IgD-negative memory B cell (primary cell): Measurements from ENCODE around the gene CA9. TPM values are rescaled to one million over a fixed set of nuclear protein-coding genes. Genes with fewer than 3 reads are reported as not detected.

Experiments
- H3K27ac Mint-ChIP-seq, 3 donors: one replicate each; pipeline ENCODE4 v1.8.0; 2020 to 2022; ENCODE audit warnings: mild to moderate bottlenecking in 3 of 3, mixed read lengths in 3 of 3, moderate library complexity in 1 of 3
- H3K27me3 Mint-ChIP-seq: one replicate; pipeline ENCODE4 v1.8.0; 2021; ENCODE audit warnings: mixed read lengths
- H3K36me3 Mint-ChIP-seq: one replicate; pipeline ENCODE4 v1.8.0; 2020; ENCODE audit warnings: mild to moderate bottlenecking, mixed read lengths
- H3K4me1 Mint-ChIP-seq, 3 donors: one replicate each; pipeline ENCODE4 v1.8.0; 2020 to 2022; ENCODE audit warnings: mixed read lengths in 3 of 3, mild to moderate bottlenecking in 1 of 3
- H3K4me3 Mint-ChIP-seq, 4 donors: one replicate each; pipeline ENCODE4 v1.8.0; 2020 to 2022; ENCODE audit warnings: mild to moderate bottlenecking in 4 of 4, mixed read lengths in 4 of 4, moderate library complexity in 3 of 4
- H3K9me3 Mint-ChIP-seq, 3 donors: one replicate each; pipeline ENCODE4 v1.8.0; 2020 to 2021; ENCODE audit warnings: mixed read lengths in 3 of 3, mild to moderate bottlenecking in 1 of 3
- polyA plus RNA-seq: library from polyadenylated mRNA; unstranded; fragments of 300-500 nt; fragmentation: Illumina TruSeq; gene quantifications from one replicate; pipeline ENCODE4 v1.2.3, GENCODE V29; 2021

CA9 gene
- polyA plus RNA-seq, 1 donor from 2014 or later = not detected

DNA sequence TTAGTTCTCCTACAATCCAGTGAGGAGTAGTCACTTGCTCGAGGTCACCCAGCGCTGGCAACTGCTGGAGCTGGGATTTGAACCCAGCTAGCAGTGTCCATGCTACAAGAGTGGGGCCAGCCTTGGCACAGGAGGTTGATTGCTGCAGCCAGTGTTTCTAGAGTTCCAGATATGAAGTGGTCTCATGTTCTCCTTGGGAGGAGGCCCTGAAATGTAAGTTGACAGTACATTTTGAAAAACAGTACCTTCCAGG lies 14.8 kb upstream of the CA9 start:
- H3K9me3 Mint-ChIP-seq = peaks cover 0 to 5% (median 0%) of the 10 kb centered on the region in 3 donors
- peaks cover 2% of the 10 kb centered on the region for H3K36me3 Mint-ChIP-seq
- peaks cover 39 to 67% (median 53%) of the 10 kb centered on the region in 3 donors for H3K4me1 Mint-ChIP-seq
- peak overlapping the region; percentile 99 to 100 (median 100) for H3K27ac Mint-ChIP-seq
- H3K4me3 Mint-ChIP-seq = peak overlapping the region; percentile 87 to 95 (median 92)
- H3K27me3 Mint-ChIP-seq = peaks cover 2% of the 10 kb centered on the region

GRCh38 chr9:35659340-35659739 lies 14.4 kb upstream of the CA9 start:
- Mint-ChIP-seq H3K9me3 (peaks cover 0 to 5% (median 0%) of the 10 kb centered on the region in 3 donors), H3K4me3 (peak overlapping the region; percentile 87 to 95 (median 92)), H3K36me3 (peaks cover 2% of the 10 kb centered on the region), H3K27me3 (peaks cover 2% of the 10 kb centered on the region), H3K27ac (peak overlapping the region; percentile 99 to 100 (median 100)), H3K4me1 (peaks cover 41 to 66% (median 53%) of the 10 kb centered on the region in 3 donors)

GRCh38 chr9:35660966-35661415 lies 12.7 kb upstream of the CA9 start:
- peaks cover 2% of the 10 kb centered on the region for H3K27me3 Mint-ChIP-seq
- peak overlapping the region; percentile 73 to 100 (median 99) for H3K27ac Mint-ChIP-seq
- peaks cover 2% of the 10 kb centered on the region for H3K36me3 Mint-ChIP-seq
- H3K4me1 Mint-ChIP-seq = peaks cover 46 to 65% (median 58%) of the 10 kb centered on the region in 3 donors
- H3K9me3 Mint-ChIP-seq = peaks cover 0 to 5% (median 0%) of the 10 kb centered on the region in 3 donors
- H3K4me3 Mint-ChIP-seq = peak overlapping the region in 3 of 4 donors; percentile 36 to 68 (median 59)

DNA sequence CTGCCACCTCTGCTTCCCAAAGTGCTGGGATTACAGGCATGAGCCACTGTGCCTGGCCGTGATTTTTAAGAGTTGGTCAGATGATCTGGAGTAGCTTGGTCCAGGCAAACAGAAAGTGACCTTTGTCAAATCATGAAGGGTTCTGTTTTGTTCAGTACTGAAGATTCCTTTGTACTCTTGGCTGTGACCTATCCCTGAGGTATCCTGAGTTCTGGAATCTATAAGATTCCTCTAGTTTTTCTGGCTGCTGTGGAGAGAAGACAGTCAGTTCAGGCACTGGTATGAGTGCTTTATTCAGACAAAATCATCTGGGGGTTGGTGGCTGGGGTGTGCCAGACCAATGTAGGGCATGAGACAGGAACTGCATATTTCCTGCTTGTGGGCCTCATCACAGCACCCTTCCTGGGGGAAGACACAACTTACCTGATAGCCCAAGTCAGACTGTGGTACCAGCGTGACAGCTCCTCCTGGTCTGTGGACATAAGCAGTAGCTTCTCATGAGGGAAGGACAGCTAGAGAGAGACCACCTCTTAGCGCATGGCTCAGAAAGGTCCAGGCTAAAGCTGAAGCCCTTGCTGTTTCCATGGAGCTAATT lies 11.9 kb upstream of the CA9 start:
- Mint-ChIP-seq H3K4me3 (peak overlapping the region; percentile 21 to 89 (median 86)), H3K27ac (peak overlapping the region; percentile 87 to 97 (median 94)), H3K36me3 (peaks cover 2% of the 10 kb centered on the region), H3K4me1 (peaks cover 45 to 64% (median 60%) of the 10 kb centered on the region in 3 donors), H3K9me3 (peaks cover 0 to 5% (median 0%) of the 10 kb centered on the region in 3 donors), H3K27me3 (peaks cover 2% of the 10 kb centered on the region)

DNA sequence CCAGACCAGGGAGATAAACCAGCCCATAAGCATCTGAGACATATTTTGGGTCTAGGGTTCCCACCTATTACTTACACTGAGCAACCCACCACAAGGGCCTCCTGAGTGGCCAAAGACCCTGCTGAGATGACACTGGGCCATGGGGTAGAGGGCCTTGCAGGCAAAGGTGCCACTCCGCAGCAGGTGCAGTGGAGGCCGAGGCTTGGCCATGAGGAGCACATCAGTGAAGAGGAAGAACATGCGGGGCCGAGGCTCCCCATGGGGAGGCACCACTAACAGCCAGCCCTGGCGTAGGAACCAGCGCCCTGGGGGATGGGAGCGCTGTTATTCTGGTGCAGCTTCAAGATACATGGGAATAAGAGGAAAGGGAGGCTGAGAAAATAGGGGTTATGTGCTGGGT lies 11.3 kb upstream of the CA9 start:
- H3K27me3 Mint-ChIP-seq = peaks cover 2% of the 10 kb centered on the region
- H3K9me3 Mint-ChIP-seq = peaks cover 0 to 2% (median 0%) of the 10 kb centered on the region in 3 donors
- peaks cover 2% of the 10 kb centered on the region for H3K36me3 Mint-ChIP-seq
- peaks cover 39 to 61% (median 56%) of the 10 kb centered on the region in 3 donors for H3K4me1 Mint-ChIP-seq
- peak overlapping the region in 3 of 4 donors; percentile 25 to 85 (median 57) for H3K4me3 Mint-ChIP-seq
- peak overlapping the region; percentile 87 to 97 (median 94) for H3K27ac Mint-ChIP-seq

GRCh38 chr9:35664531-35665470 lies 8.9 kb upstream of the CA9 start, which contains the start of gene ARHGEF39:
ARHGEF39 (minus strand) TSS chr9:35665195; CDS start chr9:35665169, 26 bp downstream.
- Mint-ChIP-seq H3K27ac (peak within 1 kb of the TSS; percentile 17 to 73 (median 36)), H3K9me3 (no peaks in the 10 kb centered on the region), H3K4me1 (peaks cover 23 to 48% (median 40%) of the 10 kb centered on the region in 3 donors), H3K36me3 (peaks cover 2% of the 10 kb centered on the region), H3K4me3 (peak within 1 kb of the TSS; percentile 77 to 94 (median 88)), H3K27me3 (no peaks in the 10 kb centered on the region)

- Mint-ChIP-seq H3K27ac (peak overlapping the region in 2 of 3 donors; percentile 8 to 36), H3K36me3 (no peaks in the 10 kb centered on the region), H3K27me3 (no peaks in the 10 kb centered on the region), H3K4me1 (peaks cover 23 to 42% (median 34%) of the 10 kb centered on the region in 3 donors), H3K4me3 (peak overlapping the region; percentile 77 to 94 (median 88)), H3K9me3 (no peaks in the 10 kb centered on the region)
Measured at GRCh38 chr9:35665471-35665818, 8.3 kb upstream of the CA9 start.

- no peak overlapping the region for H3K27ac Mint-ChIP-seq
- H3K4me1 Mint-ChIP-seq = peaks cover 23 to 36% (median 33%) of the 10 kb centered on the region in 3 donors
- no peaks in the 10 kb centered on the region for H3K27me3 Mint-ChIP-seq
- H3K4me3 Mint-ChIP-seq = peak overlapping the region in 3 of 4 donors; percentile 13 to 94 (median 41)
- no peaks in the 10 kb centered on the region for H3K9me3 Mint-ChIP-seq
- H3K36me3 Mint-ChIP-seq = no peaks in the 10 kb centered on the region
Measured at GRCh38 chr9:35666045-35666444, 7.7 kb upstream of the CA9 start.

- peaks cover 23 to 33% (median 33%) of the 10 kb centered on the region in 3 donors for H3K4me1 Mint-ChIP-seq
- H3K4me3 Mint-ChIP-seq = peak overlapping the region in 3 of 4 donors; percentile 13 to 56 (median 41)
Measured at GRCh38 chr9:35666549-35666948, 7.2 kb upstream of the CA9 start.

DNA sequence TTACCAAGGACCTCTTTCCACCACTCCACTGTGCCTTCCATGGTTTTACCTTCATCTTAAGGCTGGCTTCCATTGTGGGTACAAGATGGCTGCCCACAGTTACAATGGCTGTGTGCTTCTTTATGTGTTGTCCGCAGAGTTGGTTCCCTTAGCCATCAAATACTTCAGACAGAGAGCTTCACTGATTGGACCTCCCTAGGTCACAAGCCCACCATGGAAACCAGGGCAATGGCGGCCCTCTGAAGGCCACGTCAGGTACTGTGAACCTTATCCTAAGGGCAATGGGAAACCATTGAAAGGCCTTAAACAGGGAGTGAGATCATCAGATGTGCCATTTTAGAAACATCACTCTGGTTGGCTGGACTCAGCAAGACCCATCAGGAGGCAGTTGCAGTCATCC lies 5.8 kb upstream of the CA9 start:
- H3K9me3 Mint-ChIP-seq = no peaks in the 10 kb centered on the region
- peaks cover 17 to 19% (median 19%) of the 10 kb centered on the region in 3 donors for H3K4me1 Mint-ChIP-seq

More at GRCh38 chr9:35666549-35666948, 7.2 kb upstream of the CA9 start:
- H3K27me3 Mint-ChIP-seq = no peaks in the 10 kb centered on the region
- no peaks in the 10 kb centered on the region for H3K36me3 Mint-ChIP-seq
- H3K27ac Mint-ChIP-seq = no peak overlapping the region
- no peaks in the 10 kb centered on the region for H3K9me3 Mint-ChIP-seq

GRCh38 chr9:35669331-35670145 lies 4.2 kb upstream of the CA9 start:
- Mint-ChIP-seq H3K4me1 (peaks cover 14 to 19% (median 15%) of the 10 kb centered on the region in 3 donors), H3K36me3 (no peaks in the 10 kb centered on the region), H3K27me3 (peaks cover 1% of the 10 kb centered on the region), H3K27ac (no peak overlapping the region), H3K9me3 (peaks cover 0 to 1% (median 0%) of the 10 kb centered on the region in 3 donors), H3K4me3 (no peak overlapping the region)

More for the DNA sequence above, 5.8 kb upstream of the CA9 start:
- H3K27me3 Mint-ChIP-seq = no peaks in the 10 kb centered on the region
- no peak overlapping the region for H3K4me3 Mint-ChIP-seq
- no peaks in the 10 kb centered on the region for H3K36me3 Mint-ChIP-seq
- H3K27ac Mint-ChIP-seq = no peak overlapping the region

DNA sequence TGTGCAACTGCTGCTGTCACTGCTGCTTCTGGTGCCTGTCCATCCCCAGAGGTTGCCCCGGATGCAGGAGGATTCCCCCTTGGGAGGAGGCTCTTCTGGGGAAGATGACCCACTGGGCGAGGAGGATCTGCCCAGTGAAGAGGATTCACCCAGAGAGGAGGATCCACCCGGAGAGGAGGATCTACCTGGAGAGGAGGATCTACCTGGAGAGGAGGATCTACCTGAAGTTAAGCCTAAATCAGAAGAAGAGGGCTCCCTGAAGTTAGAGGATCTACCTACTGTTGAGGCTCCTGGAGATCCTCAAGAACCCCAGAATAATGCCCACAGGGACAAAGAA lies 265 bp downstream of the CA9 start:
- Mint-ChIP-seq H3K27me3 (peaks cover 12% of the 10 kb centered on the region), H3K36me3 (peaks cover 3% of the 10 kb centered on the region), H3K9me3 (peaks cover 0 to 1% (median 0%) of the 10 kb centered on the region in 3 donors), H3K4me3 (no peak overlapping the region), H3K27ac (no peak overlapping the region), H3K4me1 (peaks cover 6 to 7% (median 7%) of the 10 kb centered on the region in 3 donors)

DNA sequence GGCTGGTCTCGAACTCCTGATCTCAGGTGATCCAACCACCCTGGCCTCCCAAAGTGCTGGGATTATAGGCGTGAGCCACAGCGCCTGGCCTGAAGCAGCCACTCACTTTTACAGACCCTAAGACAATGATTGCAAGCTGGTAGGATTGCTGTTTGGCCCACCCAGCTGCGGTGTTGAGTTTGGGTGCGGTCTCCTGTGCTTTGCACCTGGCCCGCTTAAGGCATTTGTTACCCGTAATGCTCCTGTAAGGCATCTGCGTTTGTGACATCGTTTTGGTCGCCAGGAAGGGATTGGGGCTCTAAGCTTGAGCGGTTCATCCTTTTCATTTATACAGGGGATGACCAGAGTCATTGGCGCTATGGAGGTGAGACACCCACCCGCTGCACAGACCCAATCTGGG lies 1.5 kb downstream of the CA9 start:
- Mint-ChIP-seq H3K27me3 (peaks cover 12% of the 10 kb centered on the region), H3K27ac (no peak overlapping the region)

DNA sequence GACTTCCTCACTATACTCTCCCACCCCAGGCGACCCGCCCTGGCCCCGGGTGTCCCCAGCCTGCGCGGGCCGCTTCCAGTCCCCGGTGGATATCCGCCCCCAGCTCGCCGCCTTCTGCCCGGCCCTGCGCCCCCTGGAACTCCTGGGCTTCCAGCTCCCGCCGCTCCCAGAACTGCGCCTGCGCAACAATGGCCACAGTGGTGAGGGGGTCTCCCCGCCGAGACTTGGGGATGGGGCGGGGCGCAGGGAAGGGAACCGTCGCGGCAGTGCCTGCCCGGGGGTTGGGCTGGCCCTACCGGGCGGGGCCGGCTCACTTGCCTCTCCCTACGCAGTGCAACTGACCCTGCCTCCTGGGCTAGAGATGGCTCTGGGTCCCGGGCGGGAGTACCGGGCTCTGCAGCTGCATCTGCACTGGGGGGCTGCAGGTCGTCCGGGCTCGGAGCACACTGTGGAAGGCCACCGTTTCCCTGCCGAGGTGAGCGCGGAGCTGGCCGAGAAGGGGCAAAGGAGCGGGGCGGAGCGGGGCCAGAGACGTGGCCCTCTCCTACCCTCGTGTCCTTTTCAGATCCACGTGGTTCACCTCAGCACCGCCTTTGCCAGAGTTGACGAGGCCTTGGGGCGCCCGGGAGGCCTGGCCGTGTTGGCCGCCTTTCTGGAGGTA lies 2.1 kb downstream of the CA9 start:
- peak overlapping the region; percentile 57 to 84 (median 78) for H3K4me3 Mint-ChIP-seq
- H3K27ac Mint-ChIP-seq = no peak overlapping the region
- H3K36me3 Mint-ChIP-seq = peaks cover 4% of the 10 kb centered on the region
- peaks cover 18 to 20% (median 20%) of the 10 kb centered on the region in 3 donors for H3K4me1 Mint-ChIP-seq
- peaks cover 12% of the 10 kb centered on the region for H3K27me3 Mint-ChIP-seq
- H3K9me3 Mint-ChIP-seq = peaks cover 0 to 1% (median 0%) of the 10 kb centered on the region in 3 donors

More for the DNA sequence above, 1.5 kb downstream of the CA9 start:
- Mint-ChIP-seq H3K4me3 (peak overlapping the region; percentile 22 to 84 (median 78)), H3K36me3 (peaks cover 4% of the 10 kb centered on the region), H3K9me3 (peaks cover 0 to 1% (median 0%) of the 10 kb centered on the region in 3 donors), H3K4me1 (peaks cover 11 to 13% (median 13%) of the 10 kb centered on the region in 3 donors)
